Measurements from ENCODE around the gene ID3.
"Not testable (repeated sequence)": the region's sequence is repeated elsewhere in the genome, so short reads cannot be mapped to it uniquely, and the experiment has no call there.

The ID3 gene

GRCh38 chr1:23588749-23589548 is 29.6 kb upstream of the ID3 start:
- DNase-seq = no peak

GRCh38 chr1:23585321-23586022 is 26.2 kb upstream of the ID3 start:
- no peak for DNase-seq

DNA sequence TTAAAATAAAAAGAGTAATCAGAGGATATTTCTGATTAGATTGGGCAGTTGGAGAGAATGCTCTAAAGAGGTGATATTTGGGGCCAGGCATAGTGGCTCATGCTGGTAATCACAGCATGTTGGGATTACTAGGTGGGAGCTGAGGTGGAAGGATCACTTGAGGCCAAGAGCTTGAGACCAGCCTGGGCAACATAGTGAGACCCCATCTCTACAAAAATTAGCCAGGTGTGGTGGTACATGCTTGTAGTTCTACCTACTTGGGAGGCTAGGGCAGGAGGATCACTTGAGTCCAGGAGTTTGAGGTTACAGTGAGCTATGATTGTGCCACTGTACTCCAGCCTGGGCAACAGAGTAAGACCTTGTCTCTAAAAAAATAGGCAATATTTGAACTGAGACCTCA is 24.4 kb upstream of the ID3 start:
- DNase-seq = not testable (repeated sequence)

- DNase-seq = no peak
These were observed 23.5 kb upstream of the ID3 start for GRCh38 chr1:23582820-23583219.

DNA sequence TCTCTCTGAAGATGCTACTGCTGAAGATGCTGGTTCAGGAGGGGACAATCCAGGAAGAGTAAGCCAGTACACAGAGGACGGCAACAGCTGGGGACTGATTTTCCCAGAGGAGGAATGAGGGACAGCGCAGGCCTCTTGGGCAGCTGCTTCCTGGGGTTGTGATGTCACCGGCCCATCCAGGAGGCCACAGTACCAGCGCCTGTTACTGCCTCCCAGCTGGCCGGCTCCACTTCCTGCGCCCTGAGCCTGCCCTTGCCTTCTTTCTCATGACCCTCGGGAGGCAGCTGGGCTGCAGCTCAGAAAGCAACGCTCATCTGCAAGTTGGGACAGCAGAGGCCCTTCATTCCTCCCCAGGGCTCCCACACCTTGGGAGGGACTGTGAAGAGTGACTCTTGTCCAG is 21.9 kb upstream of the ID3 start:
- DNase-seq = no peak

GRCh38 chr1:23578997-23579363 is 19.7 kb upstream of the ID3 start:
- DNase-seq = no peak

GRCh38 chr1:23578311-23578996 is 19.2 kb upstream of the ID3 start:
- no peak for DNase-seq

- DNase-seq = no peak
These were observed 18.0 kb upstream of the ID3 start for GRCh38 chr1:23577056-23578004.

- no peak for DNase-seq
These were observed 17.2 kb upstream of the ID3 start for GRCh38 chr1:23576338-23577055.

GRCh38 chr1:23575226-23575810 is 16.0 kb upstream of the ID3 start:
- no peak for DNase-seq

- DNase-seq = no peak
These were observed 15.0 kb upstream of the ID3 start for GRCh38 chr1:23574265-23574754.

- no peak for DNase-seq
These were observed 14.4 kb upstream of the ID3 start for GRCh38 chr1:23573574-23574182.

- no peak for DNase-seq
These were observed 12.2 kb upstream of the ID3 start for GRCh38 chr1:23571465-23571864.

- DNase-seq = no peak
These were observed 10.8 kb upstream of the ID3 start for GRCh38 chr1:23570001-23570691.

DNA sequence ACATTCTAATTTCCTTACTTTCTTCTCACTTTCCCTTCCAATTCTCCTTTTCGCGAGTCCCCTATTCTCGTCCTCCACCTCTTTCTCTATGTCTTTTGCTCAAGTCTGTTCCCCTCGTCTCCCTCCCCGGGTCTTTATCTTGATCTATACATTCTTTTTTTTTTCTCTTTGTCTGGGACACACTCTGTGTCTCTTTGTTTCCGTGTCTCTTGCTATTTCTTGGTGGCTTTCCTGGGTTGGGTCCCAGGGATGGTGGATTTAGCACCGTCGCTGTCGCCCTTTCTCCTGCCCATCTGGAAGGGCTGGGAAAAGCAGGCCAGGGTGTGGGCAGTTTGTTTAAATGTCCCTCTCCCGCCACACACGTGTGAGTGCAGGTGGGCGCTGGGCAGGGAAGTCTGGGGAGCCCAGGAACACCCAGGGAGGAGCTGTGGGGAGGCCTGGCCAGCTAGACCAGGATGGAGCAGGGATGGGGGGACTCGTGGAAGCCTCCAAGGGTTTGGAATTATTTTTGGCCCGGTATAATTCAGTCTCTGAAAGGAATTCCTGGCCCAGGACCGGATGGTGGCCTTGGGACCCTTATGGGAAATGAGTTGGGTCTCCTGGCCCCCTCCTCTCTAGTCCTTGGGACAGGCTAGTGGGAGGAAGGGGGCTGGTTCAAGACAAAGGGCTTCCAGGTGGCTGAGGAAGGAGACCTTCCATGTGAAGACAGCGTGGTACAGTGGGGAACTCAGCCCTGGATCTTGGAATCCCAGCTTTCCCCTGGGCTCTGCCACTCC is 9.5 kb upstream of the ID3 start:
- no peak for DNase-seq

- no peak for DNase-seq
These were observed 8.8 kb upstream of the ID3 start for GRCh38 chr1:23567996-23568607.

DNA sequence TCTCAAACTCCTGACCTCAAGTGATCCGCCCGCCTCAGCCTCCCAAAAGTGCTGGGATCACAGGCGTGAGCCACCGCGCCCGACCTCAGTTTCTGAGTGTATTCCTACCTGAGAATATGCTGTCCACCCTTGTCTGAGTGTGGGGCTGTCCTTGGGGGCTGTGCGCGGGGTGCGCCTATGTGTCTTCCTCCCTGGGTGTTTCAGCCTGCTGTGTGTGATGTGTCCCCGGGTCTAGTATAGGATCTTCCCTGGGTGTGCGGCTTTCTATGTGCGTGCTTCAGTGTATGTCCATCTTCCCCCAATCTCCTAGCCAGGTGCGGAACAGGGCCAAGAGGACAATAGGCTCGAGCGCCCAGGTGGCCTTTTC is 8.3 kb upstream of the ID3 start:
- DNase-seq = no peak

- no peak for DNase-seq
These were observed 7.0 kb upstream of the ID3 start for GRCh38 chr1:23566304-23566703.

GRCh38 chr1:23565776-23566175 is 6.5 kb upstream of the ID3 start:
- DNase-seq = no peak

All from activated CD4-positive, CD25-positive, alpha-beta regulatory T cell treated with anti-CD3 and anti-CD28 coated beads, Interleukin-2, amount 50 U/mL, for 72 hours (primary cell).